SK-N-DZ (cell line): ENCODE measurements around the gene NAP1L1. TPM values are rescaled to one million over a fixed set of nuclear protein-coding genes. Genes with fewer than 3 reads are reported as not detected.
A peak's percentile ranks its signal among the peaks of the same experiment; 100 is the strongest.

Experiments used
- DNase-seq: peaks from one replicate; pipeline ENCODE4 v3.0.0-alpha.2; 2015; ENCODE audit warnings: low spot score
- polyA plus RNA-seq, 2 experiments: library from polyadenylated mRNA; depleted of rRNA; stranded (reverse); fragments of >200 nt; gene quantifications; 2 replicates each; pipeline ENCODE4 v1.2.3, GENCODE V29; 2014

The NAP1L1 gene
- polyA plus RNA-seq (2014; cell fraction: cytosol; rRNA removed) = 466 and 569 TPM in 2 replicates
- 390 and 521 TPM in 2 replicates for polyA plus RNA-seq (2014; cell fraction: nucleus; rRNA removed)

DNA sequence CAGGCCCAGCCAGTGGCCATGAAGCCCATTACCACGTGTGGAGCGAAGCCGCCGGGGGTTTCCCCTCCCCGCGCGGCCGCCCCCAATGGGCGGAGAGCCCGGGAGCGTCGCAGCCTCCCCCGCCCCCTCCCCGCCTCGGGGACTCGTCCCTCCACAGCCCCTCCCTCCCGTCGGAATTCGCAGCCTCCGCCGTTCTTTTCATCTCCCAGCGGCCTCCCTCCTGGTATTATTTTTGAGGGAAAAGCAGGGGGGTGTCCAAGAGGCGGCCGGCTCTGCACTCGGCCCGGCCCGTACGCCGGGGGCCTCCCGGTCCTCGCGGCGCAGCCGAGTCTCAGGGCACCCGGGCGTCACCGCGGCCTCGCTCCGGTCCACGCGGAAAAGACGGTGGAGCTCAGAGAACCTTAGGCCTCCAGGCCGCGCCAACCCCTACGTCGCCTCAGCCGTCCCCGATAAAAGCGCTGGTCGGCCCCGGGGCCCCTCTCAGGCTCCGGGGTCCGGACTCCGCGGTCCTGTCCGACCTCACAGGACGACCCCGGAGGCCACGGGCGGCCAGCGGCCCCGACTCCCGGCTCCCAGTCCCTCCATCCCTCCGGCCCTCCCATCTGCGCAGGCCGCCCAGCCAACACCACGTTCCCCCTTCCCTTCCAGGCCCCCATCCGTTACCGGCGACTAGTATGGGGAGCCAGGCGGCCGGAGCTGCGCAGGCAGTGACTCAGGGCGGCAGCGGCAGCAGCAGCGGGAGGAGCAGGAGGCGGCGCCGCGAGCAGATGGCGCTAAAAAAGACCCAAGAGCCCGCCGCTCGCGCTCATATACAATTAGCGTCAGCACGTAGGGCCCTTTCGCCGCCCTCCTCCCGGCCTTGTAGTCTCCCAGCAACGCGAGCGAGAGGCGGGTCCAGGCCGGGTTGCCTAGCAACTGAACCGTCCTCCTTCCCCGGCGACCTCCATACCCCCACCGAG lies at the start of gene NAP1L1:
TSS of gene NAP1L1 (minus strand) at position 782 of the 959 bp plus-strand sequence. CDS start 10,466 bp downstream, outside the sequence.
- peak; percentile 98 for DNase-seq

- DNase-seq = no peak
Measured at GRCh38 chr12:76127588-76127987, 43.1 kb upstream of the NAP1L1 start.

- no peak for DNase-seq
Measured at GRCh38 chr12:76124456-76124855, 40.0 kb upstream of the NAP1L1 start.

DNA sequence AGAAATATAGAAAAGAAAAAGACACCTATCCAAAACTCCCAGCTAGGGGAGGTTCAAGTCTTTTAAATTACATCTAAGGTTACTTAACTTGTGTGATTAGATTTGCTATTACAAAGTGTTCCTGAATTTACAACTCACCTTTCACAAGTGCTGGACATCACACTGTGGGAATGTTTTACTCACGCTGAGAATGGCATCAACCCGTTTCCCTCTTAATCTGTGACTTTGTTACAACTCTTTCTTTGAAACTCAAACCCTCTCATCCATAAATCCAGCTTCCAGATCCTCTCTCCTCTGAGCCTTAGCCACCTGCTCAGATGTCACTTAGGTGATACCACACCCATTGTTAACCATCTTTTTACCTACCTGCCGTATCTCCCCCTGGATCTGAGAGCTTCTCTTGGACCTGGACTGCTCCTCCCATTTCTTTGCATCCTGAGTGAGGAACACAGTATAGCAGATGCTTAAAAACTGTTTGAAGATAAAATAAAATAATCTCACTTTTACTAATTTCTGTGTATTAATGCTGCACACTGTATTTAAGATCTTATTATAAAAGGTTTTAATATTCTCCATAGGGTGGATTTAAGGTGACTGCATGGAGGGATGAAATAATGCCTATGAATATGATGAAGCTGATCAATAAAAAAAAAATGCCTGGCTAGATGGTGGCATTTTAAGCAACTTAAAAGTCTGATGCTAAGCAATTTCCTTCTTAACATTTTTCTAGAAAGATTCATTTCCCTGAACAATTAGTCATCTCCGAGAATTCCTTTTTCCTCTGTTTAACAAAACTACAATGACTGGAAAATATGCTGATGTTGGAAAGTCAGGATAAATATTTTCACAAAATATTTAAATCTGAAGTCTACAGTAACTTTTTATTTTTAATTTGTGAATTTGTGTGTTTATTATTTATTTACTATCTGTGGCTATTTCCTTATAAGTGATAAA lies 39.1 kb upstream of the NAP1L1 start:
- DNase-seq = no peak

DNA sequence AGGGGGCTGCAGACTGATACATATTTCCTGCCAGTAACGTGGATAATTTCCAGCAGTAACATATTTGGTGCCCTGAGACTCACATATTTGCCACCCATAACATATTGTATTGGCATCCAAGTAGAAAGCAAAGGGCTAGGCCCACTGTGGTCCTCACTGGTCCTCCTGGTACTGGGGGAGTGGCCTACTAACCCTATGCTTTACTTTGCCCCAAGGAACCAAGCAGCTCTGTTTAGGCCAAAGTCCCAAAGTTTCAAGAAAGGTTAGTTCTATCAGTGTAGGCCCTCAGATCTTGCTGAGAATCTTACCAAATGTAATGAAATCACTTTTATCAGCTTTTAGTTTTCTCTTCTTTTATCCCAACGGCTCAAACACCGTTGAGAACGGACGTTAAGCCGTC lies 35.4 kb upstream of the NAP1L1 start:
- DNase-seq = no peak

DNA sequence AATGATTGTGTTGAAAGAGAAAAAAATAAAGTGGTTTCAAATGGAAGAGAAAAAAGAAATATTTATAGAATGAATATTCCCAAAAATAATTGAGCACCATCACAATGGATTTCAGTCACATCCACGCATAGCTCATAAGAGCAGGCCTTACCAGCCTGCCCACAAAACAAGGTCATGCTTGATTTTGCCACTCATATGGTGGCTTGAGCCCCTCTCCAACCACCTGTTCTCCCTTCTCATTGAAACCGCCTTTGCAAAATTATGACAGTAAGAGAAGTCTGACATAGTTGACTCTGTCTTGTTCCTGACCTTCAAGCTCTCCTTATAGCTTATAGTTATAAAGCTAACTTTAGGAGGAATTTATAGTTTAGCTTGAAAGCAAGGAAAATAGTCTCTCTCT lies 33.3 kb upstream of the NAP1L1 start:
- DNase-seq = no peak

DNA sequence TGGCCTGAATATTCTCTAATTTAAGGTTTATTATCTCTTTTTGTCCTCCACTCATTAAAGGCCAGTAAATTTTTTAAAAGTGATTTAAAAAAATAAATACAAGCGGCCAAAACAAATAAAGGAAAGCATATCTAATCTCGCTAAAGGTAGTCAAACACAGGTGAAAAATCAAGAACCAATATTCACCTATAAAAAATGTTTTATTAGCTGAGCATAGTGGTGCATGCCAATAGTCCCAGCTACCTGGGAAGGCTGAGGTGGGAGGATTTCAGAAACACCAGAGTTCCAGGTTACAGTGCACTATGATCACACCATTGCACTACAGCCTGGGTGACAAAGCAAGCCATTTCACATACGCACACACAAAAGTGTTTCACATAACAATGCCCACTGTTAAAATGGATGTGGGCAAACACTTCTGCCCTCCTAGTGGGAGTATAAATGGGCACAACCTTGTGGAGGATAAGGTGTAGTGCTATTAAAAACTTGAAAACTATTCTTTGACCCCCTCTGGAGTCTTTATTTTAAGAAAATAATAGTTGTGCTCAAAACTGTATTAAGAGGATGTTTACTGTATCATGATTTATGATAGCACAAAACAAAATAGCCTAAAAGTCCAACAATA lies 32.7 kb upstream of the NAP1L1 start:
- DNase-seq = no peak

DNA sequence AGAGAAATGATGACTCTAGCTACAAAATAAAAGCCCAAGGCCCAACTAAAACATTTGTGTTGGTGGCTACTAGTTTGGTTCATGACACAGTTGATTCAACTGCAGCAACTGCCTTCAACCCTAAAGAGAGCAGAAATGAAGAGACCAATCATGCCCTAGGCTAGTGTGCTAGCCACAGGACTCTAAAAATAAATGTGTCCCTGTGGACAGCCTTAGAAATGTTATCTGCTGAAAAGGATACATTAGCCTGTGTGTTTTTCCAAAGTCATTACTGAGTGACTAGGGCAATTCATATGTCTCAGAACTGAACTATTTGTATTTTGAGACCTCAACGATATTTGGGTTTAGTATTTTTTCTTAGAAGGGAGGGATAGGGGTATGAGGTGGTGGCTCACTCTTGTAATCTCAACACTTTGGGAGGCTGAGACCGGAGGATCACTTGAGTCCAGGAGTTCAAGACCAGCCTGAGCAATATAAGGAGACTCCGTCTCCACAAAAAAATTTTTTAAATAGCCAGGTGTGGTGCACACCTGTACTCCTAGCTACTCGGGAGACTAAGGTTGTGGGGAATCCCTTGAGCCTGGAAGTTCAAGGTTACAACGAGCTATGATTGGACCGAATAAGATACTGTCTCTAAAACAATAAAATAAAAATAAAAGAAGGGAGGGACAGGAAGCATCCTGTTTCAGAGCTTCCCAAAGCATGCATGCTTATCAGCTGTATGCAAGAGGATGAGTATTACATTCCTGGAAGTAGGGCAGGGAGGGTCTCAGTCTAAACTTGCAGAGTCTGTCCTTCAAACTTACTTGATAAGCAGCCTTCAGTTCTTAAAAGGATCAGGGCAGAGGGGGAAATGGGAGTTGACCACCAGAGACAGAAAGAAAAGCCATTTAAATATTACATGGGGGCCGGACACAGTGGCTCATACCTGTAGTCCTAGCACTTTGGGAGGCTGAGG lies 29.6 kb upstream of the NAP1L1 start:
- DNase-seq = no peak

GRCh38 chr12:76111209-76111749 lies 26.8 kb upstream of the NAP1L1 start:
- DNase-seq = no peak

GRCh38 chr12:76109879-76110278 lies 25.4 kb upstream of the NAP1L1 start:
- DNase-seq = no peak

DNA sequence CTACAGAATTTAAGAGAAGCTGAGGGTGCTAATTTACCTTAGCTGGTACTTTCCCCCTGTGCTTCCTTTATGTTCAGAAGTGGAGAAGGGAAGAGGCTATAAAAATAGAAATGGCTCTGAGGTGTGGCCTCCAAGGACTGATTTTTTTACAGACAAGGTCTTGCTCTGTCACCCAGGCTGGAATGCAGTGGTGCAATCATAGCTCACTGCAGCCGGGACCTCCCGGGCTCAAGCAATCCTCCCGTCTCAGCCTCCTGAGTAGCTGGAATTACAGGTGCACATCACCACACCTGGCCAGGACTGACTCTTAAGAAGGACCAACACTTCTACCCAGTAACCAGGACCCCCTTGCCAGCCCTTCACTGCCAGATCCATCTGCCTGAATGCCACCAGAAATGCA lies 23.9 kb upstream of the NAP1L1 start:
- no peak for DNase-seq

DNA sequence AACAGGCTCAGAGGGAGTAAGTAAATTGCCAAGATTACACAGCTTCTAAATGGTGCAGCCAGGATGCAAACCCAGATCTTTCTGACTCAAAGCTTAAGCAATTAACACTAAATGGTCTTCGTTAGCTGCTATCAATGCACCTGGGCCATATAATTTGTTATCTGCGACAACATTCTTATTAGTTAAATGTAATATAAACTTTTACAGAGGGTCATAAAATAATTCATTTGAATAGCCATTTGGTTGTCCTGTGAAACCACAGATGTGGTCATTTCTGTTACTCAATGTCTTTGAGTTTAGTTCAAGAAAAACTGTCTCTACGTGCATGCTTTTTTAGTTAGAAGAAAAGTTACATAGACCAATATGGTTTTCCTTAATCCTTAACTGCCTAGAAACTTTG lies 22.1 kb upstream of the NAP1L1 start:
- DNase-seq = no peak

- DNase-seq = no peak
Measured at GRCh38 chr12:76103958-76104357, 19.5 kb upstream of the NAP1L1 start.

GRCh38 chr12:76101739-76102385 lies 17.4 kb upstream of the NAP1L1 start:
- no peak for DNase-seq

DNA sequence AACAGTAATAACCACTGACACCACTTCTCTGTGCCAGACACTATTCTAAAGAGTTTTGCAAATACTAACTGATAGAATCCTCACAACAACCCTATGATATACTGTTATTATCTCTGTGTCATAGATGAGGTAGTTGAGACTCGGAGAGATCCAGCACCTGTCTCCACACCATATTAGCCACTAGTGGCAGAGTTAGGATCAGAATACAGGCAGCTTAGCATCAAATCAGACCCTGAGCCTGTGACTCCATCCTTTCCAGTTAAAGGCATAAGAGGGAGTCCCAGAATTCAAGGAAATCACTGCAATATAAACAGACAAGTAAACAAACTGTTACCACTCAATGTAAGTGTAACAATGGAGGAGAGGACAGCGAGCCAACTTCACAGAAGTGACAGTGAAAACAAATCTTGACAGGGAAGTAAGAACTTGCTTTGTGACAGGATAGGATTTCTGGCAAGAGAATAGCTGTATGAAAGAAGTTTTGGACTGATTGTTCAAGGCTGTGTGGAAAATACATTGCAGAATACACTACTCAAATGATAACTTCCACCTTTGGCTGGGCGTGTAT lies 11.7 kb upstream of the NAP1L1 start:
- no peak for DNase-seq

DNA sequence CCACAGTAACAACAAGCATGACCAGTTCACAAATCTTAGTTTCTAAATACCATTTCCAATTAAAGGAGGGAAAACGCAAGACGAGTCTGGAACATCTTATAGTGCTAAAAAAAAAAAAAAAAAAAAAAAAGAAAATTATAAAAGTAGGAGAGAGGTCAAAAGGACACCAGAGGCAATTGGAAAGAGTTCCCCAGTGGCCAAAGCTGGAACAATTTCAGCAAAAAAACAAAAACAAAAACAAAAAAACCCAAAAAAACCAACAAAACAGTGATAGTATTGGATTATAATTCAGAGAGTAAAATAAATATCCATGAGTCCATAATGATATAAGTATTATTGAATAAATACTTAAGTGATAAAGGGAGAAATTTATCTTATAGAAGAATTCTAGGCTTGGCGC lies 10.3 kb upstream of the NAP1L1 start:
- no peak for DNase-seq

- no peak for DNase-seq
Measured at GRCh38 chr12:76091246-76091754, 6.8 kb upstream of the NAP1L1 start.

GRCh38 chr12:76085520-76085868 lies 1.0 kb upstream of the NAP1L1 start:
- DNase-seq = peak; percentile 31

- DNase-seq = no peak
Measured at GRCh38 chr12:76084863-76085519, 506 bp upstream of the NAP1L1 start.
